Measurements from ENCODE around the gene CST5.

CST5 gene

GRCh38 chr20:23926526-23926880 is 47.0 kb upstream of the CST5 start:
- Histone ChIP-seq H3K27ac (ENCODE audit: extremely low read depth, low read depth, low read length) (no peak overlapping the region), H3K4me1 (ENCODE audit: control insufficient read depth, insufficient read depth, low read length) (no peaks in the 10 kb centered on the region), H3K4me3 (ENCODE audit: low read depth, low read length) (no peak overlapping the region), H3K9me3 (ENCODE audit: control insufficient read depth, insufficient read depth, low read depth, low read length) (no peaks in the 10 kb centered on the region), H3K36me3 (ENCODE audit: control insufficient read depth in 2 of 2, insufficient read depth in 1 of 2, low read length in 2 of 2) (no peaks in the 10 kb centered on the region)
- CTCF ChIA-PET = no interaction called here
- POLR2A ChIA-PET = no interaction called here
- TF ChIP-seq WT1 (tag by site-specific recombination; IDR thresholded peaks at IDR 0.05) = no peak
- no peak for TF ChIP-seq ZNF426 (tag by site-specific recombination; IDR thresholded peaks at IDR 0.05)
- no peak for TF ChIP-seq ZNF221 (tag by site-specific recombination; IDR thresholded peaks at IDR 0.05; ENCODE audit: borderline replicate concordance)
- no peak for TF ChIP-seq ZNF132 (tag by site-specific recombination; IDR thresholded peaks at IDR 0.05; ENCODE audit: borderline replicate concordance)
- TF ChIP-seq MEIS1 (CRISPR knock-in tag; IDR thresholded peaks at IDR 0.05; ENCODE audit: borderline replicate concordance) = no peak
- no peak for TF ChIP-seq PRDM4 (tag by site-specific recombination; IDR thresholded peaks at IDR 0.05)
- TF ChIP-seq ZNF707 (tag by site-specific recombination; IDR thresholded peaks at IDR 0.05) = no peak
- no peak for TF ChIP-seq ZNF391 (tag by site-specific recombination; IDR thresholded peaks at IDR 0.05; ENCODE audit: borderline replicate concordance, low read depth)
- TF ChIP-seq FEZF1 (tag by site-specific recombination; IDR thresholded peaks at IDR 0.05) = no peak
- no peak for TF ChIP-seq ZNF16 (tag by site-specific recombination; IDR thresholded peaks at IDR 0.05; ENCODE audit: low read depth)
- TF ChIP-seq ZNF133 (tag by site-specific recombination; IDR thresholded peaks at IDR 0.05) = no peak
- TF ChIP-seq ZNF704 (tag by site-specific recombination; IDR thresholded peaks at IDR 0.05) = no peak
- no peak for TF ChIP-seq ZBTB10 (tag by site-specific recombination; IDR thresholded peaks at IDR 0.05)
- TF ChIP-seq, protein P1, sequence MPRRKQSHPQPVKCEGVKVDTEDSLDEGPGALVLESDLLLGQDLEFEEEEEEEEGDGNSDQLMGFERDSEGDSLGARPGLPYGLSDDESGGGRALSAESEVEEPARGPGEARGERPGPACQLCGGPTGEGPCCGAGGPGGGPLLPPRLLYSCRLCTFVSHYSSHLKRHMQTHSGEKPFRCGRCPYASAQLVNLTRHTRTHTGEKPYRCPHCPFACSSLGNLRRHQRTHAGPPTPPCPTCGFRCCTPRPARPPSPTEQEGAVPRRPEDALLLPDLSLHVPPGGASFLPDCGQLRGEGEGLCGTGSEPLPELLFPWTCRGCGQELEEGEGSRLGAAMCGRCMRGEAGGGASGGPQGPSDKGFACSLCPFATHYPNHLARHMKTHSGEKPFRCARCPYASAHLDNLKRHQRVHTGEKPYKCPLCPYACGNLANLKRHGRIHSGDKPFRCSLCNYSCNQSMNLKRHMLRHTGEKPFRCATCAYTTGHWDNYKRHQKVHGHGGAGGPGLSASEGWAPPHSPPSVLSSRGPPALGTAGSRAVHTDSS (tag by site-specific recombination; IDR thresholded peaks at IDR 0.05) = no peak
- TF ChIP-seq ZSCAN23 (tag by site-specific recombination; IDR thresholded peaks at IDR 0.05) = no peak
- no peak for TF ChIP-seq ZNF112 (tag by site-specific recombination; IDR thresholded peaks at IDR 0.05)

GRCh38 chr20:23925789-23926525 is 46.4 kb upstream of the CST5 start:
- H3K4me3 ChIP-seq (ENCODE audit: low read depth, low read length) = no peak overlapping the region
- CTCF ChIA-PET = interaction anchor here (0.6 kb wide), 1 partner anchor 992 kb away, joined by 3 read pairs; no protein-coding TSS in a partner anchor
- no peaks in the 10 kb centered on the region for H3K9me3 ChIP-seq (ENCODE audit: control insufficient read depth, insufficient read depth, low read depth, low read length)
- POLR2A ChIA-PET = no interaction called here
- no peaks in the 10 kb centered on the region for H3K36me3 ChIP-seq (ENCODE audit: control insufficient read depth in 2 of 2, insufficient read depth in 1 of 2, low read length in 2 of 2)
- H3K27ac ChIP-seq (ENCODE audit: extremely low read depth, low read depth, low read length) = no peak overlapping the region
- H3K4me1 ChIP-seq (ENCODE audit: control insufficient read depth, insufficient read depth, low read length) = no peaks in the 10 kb centered on the region
- TF ChIP-seq ZNF169 (tag by site-specific recombination; IDR thresholded peaks at IDR 0.05) = no peak
- TF ChIP-seq ZIC2 (tag by site-specific recombination; IDR thresholded peaks at IDR 0.05) = peak; percentile 34; the same call in 1 of the 2 replicates
- peak; percentile 69 for TF ChIP-seq GLIS1 (tag by site-specific recombination; IDR thresholded peaks at IDR 0.05)

Measured in HEK293 (cell line).